Measurements from ENCODE around the gene HCN4. TPM values are rescaled to one million over a fixed set of nuclear protein-coding genes. Genes with fewer than 3 reads are reported as not detected.

HCN4 gene
- total RNA-seq, 1 experiment from 2014 or later = 10.5 TPM

DNA sequence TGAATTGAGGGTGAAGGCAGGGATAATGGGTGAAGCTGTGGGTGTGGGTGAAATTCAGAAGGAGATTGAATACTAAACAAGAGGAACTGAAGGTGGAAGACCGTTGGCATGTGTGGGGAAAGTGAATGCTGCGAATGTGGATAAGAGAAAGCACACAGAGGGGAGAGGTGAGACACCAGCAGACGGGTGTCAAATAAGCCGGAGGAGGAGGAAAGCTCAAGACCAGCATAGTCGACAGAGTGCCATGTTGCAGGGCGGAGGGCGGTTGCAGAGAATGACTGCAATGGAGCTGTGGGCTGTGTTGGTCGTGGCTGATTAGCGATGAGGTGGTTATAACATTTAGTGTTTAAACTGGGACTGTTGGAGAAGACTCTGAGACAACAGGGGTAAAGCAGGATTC lies 16.4 kb upstream of the HCN4 start:
- no peak for ATAC-seq
- no peak overlapping the region for H3K4me3 Mint-ChIP-seq
- POLR2A ChIA-PET = no interaction called here
- H3K9me3 Mint-ChIP-seq = peaks cover 28% of the 10 kb centered on the region
- peaks cover 46% of the 10 kb centered on the region for H3K4me1 Mint-ChIP-seq
- peaks cover 20% of the 10 kb centered on the region for H3K27me3 Mint-ChIP-seq (ENCODE audit: low read depth)
- CTCF ChIA-PET = interaction anchor here (0.5 kb wide), 1 partner anchor 17 kb away, joined by 3 read pairs; the partner anchor contains the start of gene HCN4
- DNase-seq (ENCODE audit: low spot score) = no peak
- TF ChIP-seq, protein P1, sequence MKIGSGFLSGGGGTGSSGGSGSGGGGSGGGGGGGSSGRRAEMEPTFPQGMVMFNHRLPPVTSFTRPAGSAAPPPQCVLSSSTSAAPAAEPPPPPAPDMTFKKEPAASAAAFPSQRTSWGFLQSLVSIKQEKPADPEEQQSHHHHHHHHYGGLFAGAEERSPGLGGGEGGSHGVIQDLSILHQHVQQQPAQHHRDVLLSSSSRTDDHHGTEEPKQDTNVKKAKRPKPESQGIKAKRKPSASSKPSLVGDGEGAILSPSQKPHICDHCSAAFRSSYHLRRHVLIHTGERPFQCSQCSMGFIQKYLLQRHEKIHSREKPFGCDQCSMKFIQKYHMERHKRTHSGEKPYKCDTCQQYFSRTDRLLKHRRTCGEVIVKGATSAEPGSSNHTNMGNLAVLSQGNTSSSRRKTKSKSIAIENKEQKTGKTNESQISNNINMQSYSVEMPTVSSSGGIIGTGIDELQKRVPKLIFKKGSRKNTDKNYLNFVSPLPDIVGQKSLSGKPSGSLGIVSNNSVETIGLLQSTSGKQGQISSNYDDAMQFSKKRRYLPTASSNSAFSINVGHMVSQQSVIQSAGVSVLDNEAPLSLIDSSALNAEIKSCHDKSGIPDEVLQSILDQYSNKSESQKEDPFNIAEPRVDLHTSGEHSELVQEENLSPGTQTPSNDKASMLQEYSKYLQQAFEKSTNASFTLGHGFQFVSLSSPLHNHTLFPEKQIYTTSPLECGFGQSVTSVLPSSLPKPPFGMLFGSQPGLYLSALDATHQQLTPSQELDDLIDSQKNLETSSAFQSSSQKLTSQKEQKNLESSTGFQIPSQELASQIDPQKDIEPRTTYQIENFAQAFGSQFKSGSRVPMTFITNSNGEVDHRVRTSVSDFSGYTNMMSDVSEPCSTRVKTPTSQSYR (CRISPR knock-in tag; IDR thresholded peaks at IDR 0.05) = no peak
- TF ChIP-seq MXD4 (CRISPR knock-in tag; IDR thresholded peaks at IDR 0.05; ENCODE audit: borderline replicate concordance) = no peak
- TF ChIP-seq TEAD1 (CRISPR knock-in tag; IDR thresholded peaks at IDR 0.05) = no peak
- no peak for TF ChIP-seq SMAD4 (CRISPR knock-in tag; IDR thresholded peaks at IDR 0.05)
- peaks cover 17% of the 10 kb centered on the region for H3K36me3 Mint-ChIP-seq
- no peak overlapping the region for H3K27ac Mint-ChIP-seq

DNA sequence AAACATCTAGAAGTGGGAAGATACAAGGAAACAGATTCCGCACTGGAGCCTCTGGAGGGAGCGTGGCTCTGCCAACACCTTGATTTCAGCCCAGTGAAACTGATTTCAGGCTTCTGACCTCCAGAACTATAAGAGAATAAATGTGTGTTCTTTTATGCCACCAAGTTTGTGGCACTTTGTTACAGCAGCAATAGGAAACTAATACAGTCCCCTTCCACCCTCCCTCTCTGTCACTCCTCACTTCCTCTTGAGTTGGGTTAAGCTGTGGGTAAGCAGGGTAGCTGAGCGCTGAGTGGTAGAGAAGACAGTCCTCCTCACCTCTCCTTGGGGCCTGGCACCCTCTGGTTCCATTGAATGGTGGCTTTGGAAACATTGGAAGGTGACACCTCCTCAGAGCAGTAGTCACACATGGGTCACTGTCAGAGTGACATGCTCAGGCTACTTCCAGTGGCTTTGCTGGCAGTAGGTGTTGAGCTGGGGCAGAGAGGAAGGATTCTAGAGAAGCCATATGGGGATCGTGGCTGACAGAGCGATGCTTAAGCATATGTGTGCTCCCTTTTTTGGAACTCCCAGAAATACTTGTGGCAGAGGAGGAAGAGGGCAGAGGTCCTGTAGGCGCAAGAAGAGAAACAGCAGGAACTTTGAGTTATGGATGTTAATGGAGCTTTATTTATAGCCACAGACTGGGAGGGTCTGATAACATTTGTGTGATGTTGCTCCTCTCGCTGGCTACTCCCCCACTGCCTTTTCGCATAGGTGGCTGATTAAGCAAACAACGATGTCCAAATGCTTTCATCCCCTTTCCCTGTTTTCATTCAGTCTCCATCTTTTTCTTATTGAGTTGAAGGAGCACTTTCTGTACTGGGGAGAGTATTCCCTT lies 14.8 kb upstream of the HCN4 start:
- POLR2A ChIA-PET = no interaction called here
- no peak overlapping the region for H3K27ac Mint-ChIP-seq
- H3K36me3 Mint-ChIP-seq = peaks cover 18% of the 10 kb centered on the region
- H3K27me3 Mint-ChIP-seq (ENCODE audit: low read depth) = peaks cover 20% of the 10 kb centered on the region
- H3K4me3 Mint-ChIP-seq = no peak overlapping the region
- H3K9me3 Mint-ChIP-seq = peaks cover 28% of the 10 kb centered on the region
- ATAC-seq (no peak), DNase-seq (ENCODE audit: low spot score) (no peak)
- CTCF ChIA-PET = no interaction called here
- H3K4me1 Mint-ChIP-seq = peaks cover 35% of the 10 kb centered on the region
- TF ChIP-seq TEAD1 (CRISPR knock-in tag; IDR thresholded peaks at IDR 0.05) (no peak), TCF7 (CRISPR knock-in tag; IDR thresholded peaks at IDR 0.05; ENCODE audit: low read depth) (no peak), NR2C2 (CRISPR knock-in tag; IDR thresholded peaks at IDR 0.05) (no peak), SMAD4 (CRISPR knock-in tag; IDR thresholded peaks at IDR 0.05) (no peak), OVOL2 (CRISPR knock-in tag; IDR thresholded peaks at IDR 0.05; ENCODE audit: borderline replicate concordance) (no peak), ZNF121 (CRISPR knock-in tag; IDR thresholded peaks at IDR 0.05) (no peak), ESRRA (CRISPR knock-in tag; IDR thresholded peaks at IDR 0.05; ENCODE audit: borderline replicate concordance) (no peak), RELA (CRISPR knock-in tag; IDR thresholded peaks at IDR 0.05; ENCODE audit: borderline replicate concordance) (no peak), ELF4 (CRISPR knock-in tag; IDR thresholded peaks at IDR 0.05; ENCODE audit: low read depth) (no peak), GABPB1 (CRISPR knock-in tag; IDR thresholded peaks at IDR 0.05) (no peak)
- TF ChIP-seq, protein P2, sequence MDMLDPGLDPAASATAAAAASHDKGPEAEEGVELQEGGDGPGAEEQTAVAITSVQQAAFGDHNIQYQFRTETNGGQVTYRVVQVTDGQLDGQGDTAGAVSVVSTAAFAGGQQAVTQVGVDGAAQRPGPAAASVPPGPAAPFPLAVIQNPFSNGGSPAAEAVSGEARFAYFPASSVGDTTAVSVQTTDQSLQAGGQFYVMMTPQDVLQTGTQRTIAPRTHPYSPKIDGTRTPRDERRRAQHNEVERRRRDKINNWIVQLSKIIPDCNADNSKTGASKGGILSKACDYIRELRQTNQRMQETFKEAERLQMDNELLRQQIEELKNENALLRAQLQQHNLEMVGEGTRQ (CRISPR knock-in tag; IDR thresholded peaks at IDR 0.05) = no peak
- TF ChIP-seq, protein P3, sequence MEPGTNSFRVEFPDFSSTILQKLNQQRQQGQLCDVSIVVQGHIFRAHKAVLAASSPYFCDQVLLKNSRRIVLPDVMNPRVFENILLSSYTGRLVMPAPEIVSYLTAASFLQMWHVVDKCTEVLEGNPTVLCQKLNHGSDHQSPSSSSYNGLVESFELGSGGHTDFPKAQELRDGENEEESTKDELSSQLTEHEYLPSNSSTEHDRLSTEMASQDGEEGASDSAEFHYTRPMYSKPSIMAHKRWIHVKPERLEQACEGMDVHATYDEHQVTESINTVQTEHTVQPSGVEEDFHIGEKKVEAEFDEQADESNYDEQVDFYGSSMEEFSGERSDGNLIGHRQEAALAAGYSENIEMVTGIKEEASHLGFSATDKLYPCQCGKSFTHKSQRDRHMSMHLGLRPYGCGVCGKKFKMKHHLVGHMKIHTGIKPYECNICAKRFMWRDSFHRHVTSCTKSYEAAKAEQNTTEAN (CRISPR knock-in tag; IDR thresholded peaks at IDR 0.05) = no peak
- TF ChIP-seq, protein P4, sequence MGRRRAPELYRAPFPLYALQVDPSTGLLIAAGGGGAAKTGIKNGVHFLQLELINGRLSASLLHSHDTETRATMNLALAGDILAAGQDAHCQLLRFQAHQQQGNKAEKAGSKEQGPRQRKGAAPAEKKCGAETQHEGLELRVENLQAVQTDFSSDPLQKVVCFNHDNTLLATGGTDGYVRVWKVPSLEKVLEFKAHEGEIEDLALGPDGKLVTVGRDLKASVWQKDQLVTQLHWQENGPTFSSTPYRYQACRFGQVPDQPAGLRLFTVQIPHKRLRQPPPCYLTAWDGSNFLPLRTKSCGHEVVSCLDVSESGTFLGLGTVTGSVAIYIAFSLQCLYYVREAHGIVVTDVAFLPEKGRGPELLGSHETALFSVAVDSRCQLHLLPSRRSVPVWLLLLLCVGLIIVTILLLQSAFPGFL (CRISPR knock-in tag; IDR thresholded peaks at IDR 0.05; ENCODE audit: borderline replicate concordance) = no peak
- TF ChIP-seq, protein P5, sequence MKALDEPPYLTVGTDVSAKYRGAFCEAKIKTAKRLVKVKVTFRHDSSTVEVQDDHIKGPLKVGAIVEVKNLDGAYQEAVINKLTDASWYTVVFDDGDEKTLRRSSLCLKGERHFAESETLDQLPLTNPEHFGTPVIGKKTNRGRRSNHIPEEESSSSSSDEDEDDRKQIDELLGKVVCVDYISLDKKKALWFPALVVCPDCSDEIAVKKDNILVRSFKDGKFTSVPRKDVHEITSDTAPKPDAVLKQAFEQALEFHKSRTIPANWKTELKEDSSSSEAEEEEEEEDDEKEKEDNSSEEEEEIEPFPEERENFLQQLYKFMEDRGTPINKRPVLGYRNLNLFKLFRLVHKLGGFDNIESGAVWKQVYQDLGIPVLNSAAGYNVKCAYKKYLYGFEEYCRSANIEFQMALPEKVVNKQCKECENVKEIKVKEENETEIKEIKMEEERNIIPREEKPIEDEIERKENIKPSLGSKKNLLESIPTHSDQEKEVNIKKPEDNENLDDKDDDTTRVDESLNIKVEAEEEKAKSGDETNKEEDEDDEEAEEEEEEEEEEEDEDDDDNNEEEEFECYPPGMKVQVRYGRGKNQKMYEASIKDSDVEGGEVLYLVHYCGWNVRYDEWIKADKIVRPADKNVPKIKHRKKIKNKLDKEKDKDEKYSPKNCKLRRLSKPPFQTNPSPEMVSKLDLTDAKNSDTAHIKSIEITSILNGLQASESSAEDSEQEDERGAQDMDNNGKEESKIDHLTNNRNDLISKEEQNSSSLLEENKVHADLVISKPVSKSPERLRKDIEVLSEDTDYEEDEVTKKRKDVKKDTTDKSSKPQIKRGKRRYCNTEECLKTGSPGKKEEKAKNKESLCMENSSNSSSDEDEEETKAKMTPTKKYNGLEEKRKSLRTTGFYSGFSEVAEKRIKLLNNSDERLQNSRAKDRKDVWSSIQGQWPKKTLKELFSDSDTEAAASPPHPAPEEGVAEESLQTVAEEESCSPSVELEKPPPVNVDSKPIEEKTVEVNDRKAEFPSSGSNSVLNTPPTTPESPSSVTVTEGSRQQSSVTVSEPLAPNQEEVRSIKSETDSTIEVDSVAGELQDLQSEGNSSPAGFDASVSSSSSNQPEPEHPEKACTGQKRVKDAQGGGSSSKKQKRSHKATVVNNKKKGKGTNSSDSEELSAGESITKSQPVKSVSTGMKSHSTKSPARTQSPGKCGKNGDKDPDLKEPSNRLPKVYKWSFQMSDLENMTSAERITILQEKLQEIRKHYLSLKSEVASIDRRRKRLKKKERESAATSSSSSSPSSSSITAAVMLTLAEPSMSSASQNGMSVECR (CRISPR knock-in tag; IDR thresholded peaks at IDR 0.05; ENCODE audit: borderline replicate concordance) = no peak
- TF ChIP-seq, protein P6, sequence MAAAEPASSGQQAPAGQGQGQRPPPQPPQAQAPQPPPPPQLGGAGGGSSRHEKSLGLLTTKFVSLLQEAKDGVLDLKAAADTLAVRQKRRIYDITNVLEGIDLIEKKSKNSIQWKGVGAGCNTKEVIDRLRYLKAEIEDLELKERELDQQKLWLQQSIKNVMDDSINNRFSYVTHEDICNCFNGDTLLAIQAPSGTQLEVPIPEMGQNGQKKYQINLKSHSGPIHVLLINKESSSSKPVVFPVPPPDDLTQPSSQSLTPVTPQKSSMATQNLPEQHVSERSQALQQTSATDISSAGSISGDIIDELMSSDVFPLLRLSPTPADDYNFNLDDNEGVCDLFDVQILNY (CRISPR knock-in tag; IDR thresholded peaks at IDR 0.05) = no peak

All from WTC11 (cell line).